ENCODE data around the gene FOXN3.
"Not testable (repeated sequence)": the region's sequence is repeated elsewhere in the genome, so short reads cannot be mapped to it uniquely, and the experiment has no call there.

Gene FOXN3

GRCh38 chr14:89302396-89302950, 114.6 kb downstream of the FOXN3 start:
- DNase-seq (ENCODE audit: low spot score): no peak

GRCh38 chr14:89299587-89299986, 117.4 kb downstream of the FOXN3 start:
- no peak for DNase-seq (ENCODE audit: low spot score)

- no peak for DNase-seq (ENCODE audit: low spot score)
Observed at GRCh38 chr14:89298056-89298834, 118.8 kb downstream of the FOXN3 start.

- DNase-seq (ENCODE audit: low spot score): no peak
Observed at GRCh38 chr14:89296281-89296745, 120.7 kb downstream of the FOXN3 start.

GRCh38 chr14:89294872-89295271, 122.2 kb downstream of the FOXN3 start:
- DNase-seq (ENCODE audit: low spot score): no peak

- DNase-seq (ENCODE audit: low spot score): not testable (repeated sequence)
Observed at GRCh38 chr14:89294469-89294868, 122.6 kb downstream of the FOXN3 start.

GRCh38 chr14:89294060-89294459, 123.0 kb downstream of the FOXN3 start:
- no peak for DNase-seq (ENCODE audit: low spot score)

- DNase-seq (ENCODE audit: low spot score): no peak
Observed at GRCh38 chr14:89293314-89293916, 123.6 kb downstream of the FOXN3 start.

GRCh38 chr14:89292579-89293313, 124.3 kb downstream of the FOXN3 start:
- DNase-seq (ENCODE audit: low spot score): no peak

- no peak for DNase-seq (ENCODE audit: low spot score)
Observed at GRCh38 chr14:89291351-89291940, 125.6 kb downstream of the FOXN3 start.

GRCh38 chr14:89290813-89291212, 126.2 kb downstream of the FOXN3 start:
- no peak for DNase-seq (ENCODE audit: low spot score)

GRCh38 chr14:89289477-89289876, 127.6 kb downstream of the FOXN3 start:
- no peak for DNase-seq (ENCODE audit: low spot score)

- no peak for DNase-seq (ENCODE audit: low spot score)
Observed at GRCh38 chr14:89288114-89288513, 128.9 kb downstream of the FOXN3 start.

- DNase-seq (ENCODE audit: low spot score): no peak
Observed at GRCh38 chr14:89284333-89285058, 132.5 kb downstream of the FOXN3 start.

- no peak for DNase-seq (ENCODE audit: low spot score)
Observed at GRCh38 chr14:89283327-89284060, 133.5 kb downstream of the FOXN3 start.

- no peak for DNase-seq (ENCODE audit: low spot score)
Observed at GRCh38 chr14:89282191-89282590, 134.8 kb downstream of the FOXN3 start.

GRCh38 chr14:89280600-89280999, 136.4 kb downstream of the FOXN3 start:
- DNase-seq (ENCODE audit: low spot score): no peak

GRCh38 chr14:89279649-89280232, 137.3 kb downstream of the FOXN3 start:
- no peak for DNase-seq (ENCODE audit: low spot score)

GRCh38 chr14:89277203-89277602, 139.8 kb downstream of the FOXN3 start:
- no peak for DNase-seq (ENCODE audit: low spot score)

- no peak for DNase-seq (ENCODE audit: low spot score)
Observed at GRCh38 chr14:89276424-89276975, 140.5 kb downstream of the FOXN3 start.

Data from HuH-7 (cell line).